Fibroblast of skin of left biceps (primary cell): ENCODE measurements around the gene HDAC5.
"Not testable (repeated sequence)": the region's sequence is repeated elsewhere in the genome, so short reads cannot be mapped to it uniquely, and the experiment has no call there.

Experiments used
- DNase-seq, 2 experiments: peaks; one replicate each; pipeline ENCODE4 v3.0.0-alpha.2; 2013; ENCODE audit warnings: low read depth in 2 of 2

The HDAC5 gene

GRCh38 chr17:44123356-44124117 is at the start of gene HDAC5:
Gene HDAC5 (minus strand): TSS chr17:44123641. CDS start chr17:44117515, 6,126 bp downstream.
- DNase-seq: peak; percentile 81 to 86

GRCh38 chr17:44171931-44172455 is 48.6 kb upstream of the HDAC5 start:
- DNase-seq: no peak

- no peak for DNase-seq
These were observed 47.2 kb upstream of the HDAC5 start, which contains the start of gene ASB16 for GRCh38 chr17:44170499-44171201. Gene ASB16 (plus strand): TSS chr17:44170704. CDS start chr17:44170790, 86 bp downstream.

- no peak for DNase-seq
These were observed 46.7 kb upstream of the HDAC5 start for GRCh38 chr17:44170135-44170498.

GRCh38 chr17:44167181-44167861 is 43.9 kb upstream of the HDAC5 start:
- DNase-seq: no peak

- no peak for DNase-seq
These were observed 41.0 kb upstream of the HDAC5 start for GRCh38 chr17:44164476-44164875.

GRCh38 chr17:44159519-44160210 is 36.2 kb upstream of the HDAC5 start:
- no peak for DNase-seq

- DNase-seq: no peak
These were observed 32.0 kb upstream of the HDAC5 start for GRCh38 chr17:44155488-44155887.

- no peak for DNase-seq
These were observed 29.4 kb upstream of the HDAC5 start for GRCh38 chr17:44152875-44153274.

- no peak for DNase-seq
These were observed 26.4 kb upstream of the HDAC5 start for GRCh38 chr17:44149750-44150329.

GRCh38 chr17:44149066-44149465 is 25.6 kb upstream of the HDAC5 start:
- not testable (repeated sequence) for DNase-seq

- DNase-seq: no peak
These were observed 24.4 kb upstream of the HDAC5 start for GRCh38 chr17:44147812-44148211.

GRCh38 chr17:44146375-44147346 is 23.2 kb upstream of the HDAC5 start:
- DNase-seq: no peak

GRCh38 chr17:44144966-44145739 is 21.7 kb upstream of the HDAC5 start:
- no peak for DNase-seq

GRCh38 chr17:44143921-44144320 is 20.5 kb upstream of the HDAC5 start:
- DNase-seq: not testable (repeated sequence)

GRCh38 chr17:44137891-44138709 is 14.7 kb upstream of the HDAC5 start:
- peak; percentile 96 to 97 for DNase-seq

- no peak for DNase-seq
These were observed 11.5 kb upstream of the HDAC5 start for GRCh38 chr17:44134752-44135568.
